ENCODE results near the gene CCDC57. TPM values are rescaled to one million over a fixed set of nuclear protein-coding genes. Genes with fewer than 3 reads are reported as not detected.

CCDC57 gene
- total RNA-seq, 1 experiment from 2014 or later, result 31.0 TPM

- intact Hi-C loops (cut with micrococcal nuclease; ENCODE audit: unreplicated experiment), result no loop called here
- no peaks in the 10 kb centered on the region for H3K9me3 Mint-ChIP-seq (ENCODE audit: unreplicated experiment)
- H3K4me1 Mint-ChIP-seq (ENCODE audit: low read depth, unreplicated experiment), result peaks cover 6% of the 10 kb centered on the region
- Histone ChIP-seq H3K9me3 (no peaks in the 10 kb centered on the region), H3K4me1 (no peaks in the 10 kb centered on the region), H3K4me3 (ENCODE audit: low read depth, low read length) (no peak overlapping the region), H3K36me3 (ENCODE audit: control insufficient read depth, insufficient read depth, low read length) (no peaks in the 10 kb centered on the region), H3K27me3 (replicated peaks; ENCODE audit: control insufficient read depth, insufficient read depth, low read length) (no peaks in the 10 kb centered on the region)
- ChIA-PET CTCF (interaction anchor here (1.0 to 1.7 kb wide), 2 partner anchors 10 to 36 kb away, joined by 3 to 5 read pairs; no protein-coding TSS in a partner anchor), POLR2A (no interaction called here)
- H3K4me3 Mint-ChIP-seq (ENCODE audit: unreplicated experiment), result no peak overlapping the region
- peaks cover 10% of the 10 kb centered on the region for H3K36me3 Mint-ChIP-seq (ENCODE audit: insufficient read depth, unreplicated experiment)
- no peak overlapping the region for H3K27ac Mint-ChIP-seq (ENCODE audit: unreplicated experiment)
- BruUV-seq (replicated peaks), result no TSS peak
- DNase-seq, result no peak
- H3K27me3 Mint-ChIP-seq (ENCODE audit: insufficient read depth, unreplicated experiment), result no peaks in the 10 kb centered on the region
- TF ChIP-seq CTCF (IDR thresholded peaks at IDR 0.05; ENCODE audit: insufficient read depth in 1 of 2, low read depth in 1 of 2, low read length in 1 of 2, severe bottlenecking in 1 of 2, unreplicated experiment in 1 of 2), result no peak
These were observed 96.4 kb downstream of the CCDC57 start for GRCh38 chr17:82116246-82116645.

- no peak for TF ChIP-seq CTCF (IDR thresholded peaks at IDR 0.05; ENCODE audit: insufficient read depth in 1 of 2, low read depth in 1 of 2, low read length in 1 of 2, severe bottlenecking in 1 of 2, unreplicated experiment in 1 of 2)
- peaks cover 15% of the 10 kb centered on the region for H3K36me3 Mint-ChIP-seq (ENCODE audit: insufficient read depth, unreplicated experiment)
- H3K4me1 ChIP-seq, result no peaks in the 10 kb centered on the region
- H3K9me3 ChIP-seq, result no peaks in the 10 kb centered on the region
- H3K9me3 Mint-ChIP-seq (ENCODE audit: unreplicated experiment), result no peaks in the 10 kb centered on the region
- H3K36me3 ChIP-seq (ENCODE audit: control insufficient read depth, insufficient read depth, low read length), result no peaks in the 10 kb centered on the region
- no peaks in the 10 kb centered on the region for H3K27me3 Mint-ChIP-seq (ENCODE audit: insufficient read depth, unreplicated experiment)
- BruUV-seq (replicated peaks), result no TSS peak
- ChIA-PET POLR2A (no interaction called here), CTCF (no interaction called here)
- H3K27me3 ChIP-seq (replicated peaks; ENCODE audit: control insufficient read depth, insufficient read depth, low read length), result no peaks in the 10 kb centered on the region
- intact Hi-C loops (cut with micrococcal nuclease; ENCODE audit: unreplicated experiment), result no loop called here
- no peak for DNase-seq
- no peak overlapping the region for H3K4me3 Mint-ChIP-seq (ENCODE audit: unreplicated experiment)
- no peak overlapping the region for H3K4me3 ChIP-seq (ENCODE audit: low read depth, low read length)
- peaks cover 6% of the 10 kb centered on the region for H3K4me1 Mint-ChIP-seq (ENCODE audit: low read depth, unreplicated experiment)
- no peak overlapping the region for H3K27ac Mint-ChIP-seq (ENCODE audit: unreplicated experiment)
These were observed 97.8 kb downstream of the CCDC57 start for GRCh38 chr17:82114872-82115271.

- Histone ChIP-seq H3K4me1 (no peaks in the 10 kb centered on the region), H3K36me3 (ENCODE audit: control insufficient read depth, insufficient read depth, low read length) (no peaks in the 10 kb centered on the region), H3K9me3 (no peaks in the 10 kb centered on the region), H3K27me3 (replicated peaks; ENCODE audit: control insufficient read depth, insufficient read depth, low read length) (no peaks in the 10 kb centered on the region), H3K4me3 (ENCODE audit: low read depth, low read length) (no peak overlapping the region)
- POLR2A ChIA-PET, result no interaction called here
- DNase-seq, result no peak
- no peak for TF ChIP-seq CTCF (IDR thresholded peaks at IDR 0.05; ENCODE audit: insufficient read depth in 1 of 2, low read depth in 1 of 2, low read length in 1 of 2, severe bottlenecking in 1 of 2, unreplicated experiment in 1 of 2)
- CTCF ChIA-PET, result no interaction called here
- Mint-ChIP-seq H3K9me3 (ENCODE audit: unreplicated experiment) (no peaks in the 10 kb centered on the region), H3K4me3 (ENCODE audit: unreplicated experiment) (no peak overlapping the region), H3K27me3 (ENCODE audit: insufficient read depth, unreplicated experiment) (no peaks in the 10 kb centered on the region), H3K4me1 (ENCODE audit: low read depth, unreplicated experiment) (peaks cover 6% of the 10 kb centered on the region), H3K27ac (ENCODE audit: unreplicated experiment) (no peak overlapping the region), H3K36me3 (ENCODE audit: insufficient read depth, unreplicated experiment) (peaks cover 13% of the 10 kb centered on the region)
- BruUV-seq (replicated peaks), result no TSS peak
- intact Hi-C loops (cut with micrococcal nuclease; ENCODE audit: unreplicated experiment), result no loop called here
These were observed 98.2 kb downstream of the CCDC57 start for GRCh38 chr17:82114447-82114846.
